ENCODE data around the gene RCSD1.

RCSD1 gene

GRCh38 chr1:167592475-167592874 is 37.6 kb upstream of the RCSD1 start:
- Histone ChIP-seq H3K36me3 (ENCODE audit: insufficient read depth, low read length) (no peaks in the 10 kb centered on the region), H3K9ac (ENCODE audit: low read depth, low read length, poor library complexity, severe bottlenecking) (no peak overlapping the region), H3K4me1 (ENCODE audit: insufficient read depth, low read length, poor library complexity, severe bottlenecking) (no peaks in the 10 kb centered on the region), H4K20me1 (ENCODE audit: insufficient read depth, low read length, poor library complexity, severe bottlenecking) (no peaks in the 10 kb centered on the region), H3F3A (ENCODE audit: low read depth) (no peaks in the 10 kb centered on the region), H3K27me3 (ENCODE audit: insufficient read depth, low read length, poor library complexity, severe bottlenecking) (no peaks in the 10 kb centered on the region), H2AFZ (ENCODE audit: low read length) (no peak overlapping the region), H3K4me2 (ENCODE audit: low read depth, low read length, poor library complexity, severe bottlenecking) (no peak overlapping the region), H3K79me2 (ENCODE audit: insufficient read depth, low read length) (no peaks in the 10 kb centered on the region), H3K9me2 (replicated peaks; ENCODE audit: low read depth, low read length) (no peaks in the 10 kb centered on the region), H3K4me3 (ENCODE audit: low read length, poor library complexity, severe bottlenecking) (no peak overlapping the region), H3K9me3 (ENCODE audit: insufficient read depth, low read depth, low read length) (no peaks in the 10 kb centered on the region)
- no peak for TF ChIP-seq CTCF (conservative IDR thresholded peaks at IDR 0.05; ENCODE audit: low read length)

- H2AFZ ChIP-seq (ENCODE audit: low read length) = no peak overlapping the region
- H3K4me1 ChIP-seq (ENCODE audit: insufficient read depth, low read length, poor library complexity, severe bottlenecking) = no peaks in the 10 kb centered on the region
- H4K20me1 ChIP-seq (ENCODE audit: insufficient read depth, low read length, poor library complexity, severe bottlenecking) = no peaks in the 10 kb centered on the region
- no peak overlapping the region for H3K4me3 ChIP-seq (ENCODE audit: low read length, poor library complexity, severe bottlenecking)
- H3K9me3 ChIP-seq (ENCODE audit: insufficient read depth, low read depth, low read length) = no peaks in the 10 kb centered on the region
- H3K36me3 ChIP-seq (ENCODE audit: insufficient read depth, low read length) = no peaks in the 10 kb centered on the region
- no peaks in the 10 kb centered on the region for H3F3A ChIP-seq (ENCODE audit: low read depth)
- TF ChIP-seq CTCF (conservative IDR thresholded peaks at IDR 0.05; ENCODE audit: low read length) (no peak), EZH2phosphoT487 (IDR thresholded peaks at IDR 0.05; ENCODE audit: borderline replicate concordance) (no peak)
- no peaks in the 10 kb centered on the region for H3K27me3 ChIP-seq (ENCODE audit: insufficient read depth, low read length, poor library complexity, severe bottlenecking)
- no peaks in the 10 kb centered on the region for H3K79me2 ChIP-seq (ENCODE audit: insufficient read depth, low read length)
- no peaks in the 10 kb centered on the region for H3K9me2 ChIP-seq (replicated peaks; ENCODE audit: low read depth, low read length)
- H3K9ac ChIP-seq (ENCODE audit: low read depth, low read length, poor library complexity, severe bottlenecking) = no peak overlapping the region
- H3K4me2 ChIP-seq (ENCODE audit: low read depth, low read length, poor library complexity, severe bottlenecking) = no peak overlapping the region
Measured at GRCh38 chr1:167593860-167594259, 36.2 kb upstream of the RCSD1 start.

GRCh38 chr1:167594822-167595221 is 35.2 kb upstream of the RCSD1 start:
- H2AFZ ChIP-seq (ENCODE audit: low read length) = no peak overlapping the region
- H3K9me2 ChIP-seq (replicated peaks; ENCODE audit: low read depth, low read length) = no peaks in the 10 kb centered on the region
- H3K36me3 ChIP-seq (ENCODE audit: insufficient read depth, low read length) = no peaks in the 10 kb centered on the region
- no peak overlapping the region for H3K4me2 ChIP-seq (ENCODE audit: low read depth, low read length, poor library complexity, severe bottlenecking)
- TF ChIP-seq CTCF (conservative IDR thresholded peaks at IDR 0.05; ENCODE audit: low read length) (no peak), EZH2phosphoT487 (IDR thresholded peaks at IDR 0.05; ENCODE audit: borderline replicate concordance) (no peak)
- H3K9me3 ChIP-seq (ENCODE audit: insufficient read depth, low read depth, low read length) = no peaks in the 10 kb centered on the region
- H3K9ac ChIP-seq (ENCODE audit: low read depth, low read length, poor library complexity, severe bottlenecking) = no peak overlapping the region
- H3K27me3 ChIP-seq (ENCODE audit: insufficient read depth, low read length, poor library complexity, severe bottlenecking) = no peaks in the 10 kb centered on the region
- no peak overlapping the region for H3K4me3 ChIP-seq (ENCODE audit: low read length, poor library complexity, severe bottlenecking)
- H3F3A ChIP-seq (ENCODE audit: low read depth) = no peaks in the 10 kb centered on the region
- H3K4me1 ChIP-seq (ENCODE audit: insufficient read depth, low read length, poor library complexity, severe bottlenecking) = peaks cover 2% of the 10 kb centered on the region
- H3K79me2 ChIP-seq (ENCODE audit: insufficient read depth, low read length) = no peaks in the 10 kb centered on the region
- H4K20me1 ChIP-seq (ENCODE audit: insufficient read depth, low read length, poor library complexity, severe bottlenecking) = no peaks in the 10 kb centered on the region
